Natural killer cell (primary cell): ENCODE measurements around the gene RFXAP. TPM values are rescaled to one million over a fixed set of nuclear protein-coding genes. Genes with fewer than 3 reads are reported as not detected.

Source experiments
- ATAC-seq, 3 donors: fragments of 150-1000 bp in 2 of 3; fragments of 200-7000 bp in 1 of 3; cut with Tn5 transposase; 1 replicate in 1 of 3; 2 replicates in 2 of 3; pipeline ENCODE4 v1.10.0; 2021; ENCODE audit warnings: mild to moderate bottlenecking in 2 of 3, moderate library complexity in 2 of 3
- DNase-seq, 2 donors: peaks; one replicate each; pipeline versions ENCODE4 v3.0.0 to v3.0.0-alpha.2; 2013 to 2021; ENCODE audit warnings: mixed read lengths in 1 of 2
- H3K27ac ChIP-seq: one replicate; pipeline ENCODE4 v1.5.1; 2013; ENCODE audit warnings: mild to moderate bottlenecking, low read length
- H3K27me3 ChIP-seq: one replicate; pipeline ENCODE4 v1.6.1; 2013; ENCODE audit warnings: low read length; ENCODE audit not compliant: control insufficient read depth, insufficient read depth
- H3K36me3 ChIP-seq: one replicate; pipeline ENCODE4 v1.6.1; 2013; ENCODE audit warnings: low read length; ENCODE audit not compliant: control insufficient read depth, insufficient read depth
- H3K4me1 ChIP-seq: one replicate; pipeline ENCODE4 v1.6.1; 2013; ENCODE audit warnings: low read length; ENCODE audit not compliant: control insufficient read depth, insufficient read depth
- H3K4me3 ChIP-seq: one replicate; pipeline ENCODE4 v1.5.1; 2013; ENCODE audit warnings: low read length
- H3K9me3 ChIP-seq: one replicate; pipeline ENCODE4 v1.6.1; 2013; ENCODE audit warnings: low read length; ENCODE audit not compliant: control insufficient read depth, insufficient read depth
- H3K27ac Mint-ChIP-seq, 2 donors: one replicate each; pipeline ENCODE4 v1.8.0; 2022; ENCODE audit warnings: mild to moderate bottlenecking in 2 of 2, mixed read lengths in 2 of 2, moderate library complexity in 1 of 2
- H3K27me3 Mint-ChIP-seq, 2 donors: one replicate each; pipeline ENCODE4 v1.8.0; 2022; ENCODE audit warnings: low read depth in 2 of 2, mixed read lengths in 2 of 2
- H3K36me3 Mint-ChIP-seq: one replicate; pipeline ENCODE4 v1.8.0; 2022; ENCODE audit warnings: mixed read lengths
- H3K4me1 Mint-ChIP-seq, 2 donors: one replicate each; pipeline ENCODE4 v1.8.0; 2022; ENCODE audit warnings: mixed read lengths in 2 of 2
- H3K4me3 Mint-ChIP-seq: one replicate; pipeline ENCODE4 v1.8.0; 2022; ENCODE audit warnings: mild to moderate bottlenecking, moderate library complexity, mixed read lengths
- H3K9me3 Mint-ChIP-seq, 2 donors: one replicate each; pipeline ENCODE4 v1.8.0; 2022; ENCODE audit warnings: mixed read lengths in 2 of 2
- CTCF ChIP-seq: fragments of 200-600 bp; IDR thresholded peaks from one replicate; pipeline ENCODE4 v1.8.0; 2022; ENCODE audit warnings: antibody characterized with exemption
- WGBS: methylation state at CpG from one replicate; pipeline ENCODE4 v1.1.7; 2013; ENCODE audit warnings: missing lambda C conversion rate; ENCODE audit not compliant: insufficient coverage; 5-methylcytosine and 5-hydroxymethylcytosine counted together
- intact Hi-C: fragments of 100-400 bp; cut with micrococcal nuclease; formaldehyde crosslinking; loops from one replicate; pipeline ENCODE4 v1.14.2; 2022
- total RNA-seq, 4 donors: library from RNA; stranded (reverse); fragments of 120-200 nt in 1 of 4; gene quantifications; one replicate each; pipeline versions ENCODE4 v1.2.3 to v1.2.4, GENCODE V29; 2013 to 2022

The RFXAP gene
- total RNA-seq, 3 donors from 2014 or later (not counting 1 experiment from before 2014, with no cell fraction given): 6.0 to 13.3 (median 11.3) TPM

DNA sequence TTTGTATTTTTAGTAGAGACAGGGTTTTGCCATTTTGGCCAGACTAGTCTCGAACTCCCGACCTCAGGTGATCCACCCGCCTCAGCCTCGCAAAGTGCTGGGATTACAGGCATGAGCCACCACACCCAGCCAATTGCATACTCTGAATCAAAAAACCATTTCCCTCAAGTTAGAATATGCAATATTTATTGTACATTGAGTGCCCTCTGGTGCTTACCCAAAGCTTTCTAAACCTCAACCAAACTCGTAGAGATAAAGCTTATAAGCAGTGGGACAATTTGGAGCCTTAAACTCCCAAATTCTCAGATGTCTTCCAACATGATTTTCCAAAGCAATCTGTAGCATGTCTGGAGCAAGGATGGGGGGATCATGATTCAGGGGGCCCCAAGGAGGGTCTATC is 22.4 kb downstream of the RFXAP start:
- intact Hi-C loops: no loop called here
- no peak overlapping the region for H3K27ac Mint-ChIP-seq

DNA sequence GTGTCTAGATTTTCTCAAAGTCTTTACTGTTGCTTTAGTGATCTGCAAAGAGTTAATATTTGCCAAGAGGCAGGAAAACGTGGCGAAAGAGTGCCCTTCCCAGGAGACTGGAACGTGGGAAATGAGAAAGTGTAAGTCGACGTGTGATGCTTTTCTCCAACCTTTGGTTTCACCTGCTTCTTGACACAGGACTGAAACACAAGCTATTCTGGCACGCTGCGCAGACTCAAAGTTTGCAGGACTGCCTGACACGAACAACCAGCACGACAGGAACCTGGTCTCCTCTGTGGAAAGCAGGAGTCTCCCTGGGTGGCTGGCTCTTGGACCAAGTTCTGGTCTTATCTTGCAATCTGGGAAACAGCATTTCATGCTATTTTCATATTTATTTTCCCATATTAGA is 28.6 kb downstream of the RFXAP start:
- Mint-ChIP-seq H3K9me3 (no peaks in the 10 kb centered on the region), H3K36me3 (no peaks in the 10 kb centered on the region), H3K27me3 (peaks cover 7 to 10% of the 10 kb centered on the region in 2 donors), H3K4me3 (no peak overlapping the region), H3K4me1 (no peaks in the 10 kb centered on the region), H3K27ac (no peak overlapping the region)
- H3K27me3 ChIP-seq: no peaks in the 10 kb centered on the region
- H3K9me3 ChIP-seq: no peaks in the 10 kb centered on the region
- no peak overlapping the region for H3K4me3 ChIP-seq
- H3K36me3 ChIP-seq: no peaks in the 10 kb centered on the region
- WGBS: 83% methylated on average over 9 of the region's 9 CpGs
- ATAC-seq (no peak), DNase-seq (no peak)
- TF ChIP-seq CTCF: no peak
- H3K27ac ChIP-seq: no peak overlapping the region
- no peaks in the 10 kb centered on the region for H3K4me1 ChIP-seq
- intact Hi-C loops: no loop called here

More for the DNA sequence above, 22.4 kb downstream of the RFXAP start:
- no peaks in the 10 kb centered on the region for H3K4me1 Mint-ChIP-seq
- 91% methylated on average over 4 of the region's 5 CpGs for WGBS
- H3K36me3 Mint-ChIP-seq: no peaks in the 10 kb centered on the region
- no peaks in the 10 kb centered on the region for H3K9me3 ChIP-seq
- no peaks in the 10 kb centered on the region for H3K27me3 ChIP-seq
- no peak for ATAC-seq
- no peak for TF ChIP-seq CTCF
- H3K4me1 ChIP-seq: no peaks in the 10 kb centered on the region
- DNase-seq: no peak
- H3K9me3 Mint-ChIP-seq: no peaks in the 10 kb centered on the region
- no peak overlapping the region for H3K4me3 ChIP-seq
- H3K27ac ChIP-seq: no peak overlapping the region
- no peak overlapping the region for H3K4me3 Mint-ChIP-seq
- H3K27me3 Mint-ChIP-seq: no peaks in the 10 kb centered on the region
- H3K36me3 ChIP-seq: no peaks in the 10 kb centered on the region

DNA sequence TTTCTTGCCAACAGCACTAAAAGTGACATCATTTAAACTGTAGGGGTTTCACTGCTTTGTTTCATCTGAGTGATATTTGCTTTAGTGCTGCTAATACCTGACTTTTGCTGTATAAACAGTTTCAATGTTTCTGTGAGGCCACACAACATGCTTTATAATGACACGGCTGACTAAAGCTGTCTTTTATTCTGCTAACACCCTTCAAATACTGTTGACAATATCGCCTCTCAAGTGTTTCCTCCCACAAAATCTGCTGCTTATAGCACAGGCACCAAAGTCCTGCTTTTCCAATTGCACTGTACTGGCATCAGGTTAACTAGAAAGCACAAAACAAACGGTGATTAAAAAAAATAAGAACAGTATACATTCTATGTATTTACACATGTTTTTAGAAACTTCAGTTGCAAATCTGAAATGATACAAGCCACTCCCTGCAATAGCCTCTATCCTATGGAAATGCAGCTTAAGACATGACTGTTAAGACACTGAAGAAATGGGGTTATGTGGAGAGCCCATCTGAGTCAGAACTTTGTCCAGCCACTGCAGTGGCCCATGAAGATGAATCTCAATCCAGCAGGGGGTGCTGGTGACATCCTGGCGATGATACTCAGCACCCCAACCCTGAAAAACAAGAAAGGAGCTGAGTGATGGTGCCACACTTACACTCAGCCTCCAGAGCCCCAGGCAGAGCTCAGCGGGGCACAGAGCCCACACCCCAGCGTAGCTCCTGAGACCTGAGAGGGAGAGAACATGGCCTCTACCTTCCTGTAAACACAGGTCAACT is 29.4 kb downstream of the RFXAP start:
- no peak for ATAC-seq
- no peak for TF ChIP-seq CTCF
- Mint-ChIP-seq H3K4me1 (no peaks in the 10 kb centered on the region), H3K27me3 (peaks cover 7 to 10% of the 10 kb centered on the region in 2 donors), H3K4me3 (no peak overlapping the region), H3K27ac (no peak overlapping the region), H3K9me3 (no peaks in the 10 kb centered on the region), H3K36me3 (no peaks in the 10 kb centered on the region)
- 62% methylated on average over 6 of the region's 6 CpGs for WGBS
- peak in 1 of 2 donors; percentile 5 for DNase-seq
- intact Hi-C loops: no loop called here
- H3K27me3 ChIP-seq: no peaks in the 10 kb centered on the region
- no peak overlapping the region for H3K4me3 ChIP-seq
- H3K4me1 ChIP-seq: no peaks in the 10 kb centered on the region
- H3K27ac ChIP-seq: no peak overlapping the region
- no peaks in the 10 kb centered on the region for H3K36me3 ChIP-seq
- no peaks in the 10 kb centered on the region for H3K9me3 ChIP-seq
